NCI-H1436 treated with DMSO at 0.1 percent for 48 hours (cell line): ENCODE results near the gene ESPL1.
A peak's percentile ranks its signal among the peaks of the same experiment; 100 is the strongest.
"Not testable (repeated sequence)": the region's sequence is repeated elsewhere in the genome, so short reads cannot be mapped to it uniquely, and the experiment has no call there.

Source experiments
- DNase-seq: peaks from one replicate; lab custom pipeline; 2025; lab: John Stamatoyannopoulos, UW

ESPL1 gene

DNA sequence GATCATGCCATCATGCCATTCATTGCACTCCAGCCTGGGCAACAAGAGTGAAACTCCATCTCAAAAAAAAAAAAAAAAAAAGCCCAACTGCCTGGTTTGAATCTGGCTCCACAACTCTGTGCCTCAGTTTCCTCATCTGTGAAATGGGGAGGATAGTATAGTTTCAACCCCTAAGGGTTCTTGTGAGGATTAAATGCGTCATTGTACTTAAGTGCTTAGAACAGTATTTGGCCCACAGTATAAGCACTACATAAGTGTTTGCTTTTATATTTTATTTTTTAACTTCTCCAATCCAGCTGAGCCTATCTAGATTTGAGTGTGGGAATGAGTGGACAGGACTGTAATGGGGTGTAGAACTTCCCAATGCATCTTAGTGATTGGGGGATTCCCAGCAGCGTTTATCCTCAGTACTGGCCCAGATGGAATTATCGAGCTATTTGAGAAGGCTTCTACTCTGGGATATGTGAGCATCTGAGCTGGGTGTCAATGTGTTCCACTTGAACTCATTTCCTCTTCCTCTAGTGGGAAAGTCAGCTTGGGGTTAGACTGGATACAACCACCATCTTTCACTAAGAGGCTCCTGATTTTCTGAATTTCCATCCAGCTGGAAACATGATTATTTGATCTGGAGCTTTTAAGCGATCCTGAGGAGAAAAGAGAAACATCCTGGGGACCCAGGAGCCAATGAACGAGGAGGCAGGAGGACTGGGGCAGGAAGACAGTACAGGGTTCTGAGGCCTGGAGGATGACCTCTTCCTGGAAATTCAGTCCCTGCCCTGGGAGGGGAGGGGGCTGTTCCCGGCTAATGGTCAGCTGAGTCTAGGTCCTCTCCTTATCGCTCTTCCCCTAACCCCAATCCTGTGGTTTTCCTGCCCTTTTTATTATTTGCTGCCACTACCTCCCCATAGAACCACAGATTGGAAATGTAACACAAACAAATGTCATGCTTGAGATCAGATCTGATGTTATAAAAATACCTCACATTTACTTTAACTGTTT lies 9.3 kb upstream of the ESPL1 start:
- DNase-seq = no peak

DNA sequence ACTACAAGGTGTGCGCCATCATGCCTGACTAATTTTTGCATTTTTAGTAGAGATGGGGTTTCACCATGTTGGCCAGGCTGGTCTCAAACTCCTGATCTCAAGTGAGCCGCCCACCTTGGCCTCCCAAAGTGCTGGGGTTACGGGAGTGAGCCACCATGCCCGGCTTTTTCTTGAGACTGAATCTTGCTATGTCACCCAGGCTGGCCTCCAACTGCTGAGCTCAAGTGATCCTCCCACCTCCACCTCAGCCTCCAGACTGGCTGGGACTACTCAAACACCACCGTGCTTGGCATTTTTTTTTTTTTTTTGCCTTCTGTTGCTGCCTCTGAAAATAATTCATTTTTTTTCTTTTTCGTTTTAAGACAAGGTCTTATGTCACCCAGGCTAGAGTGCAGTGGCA lies 8.2 kb upstream of the ESPL1 start:
- no peak for DNase-seq

GRCh38 chr12:53265783-53266182 lies 2.3 kb upstream of the ESPL1 start:
- no peak for DNase-seq

- DNase-seq = no peak
Observed at GRCh38 chr12:53267306-53267998, 647 bp upstream of the ESPL1 start.

DNA sequence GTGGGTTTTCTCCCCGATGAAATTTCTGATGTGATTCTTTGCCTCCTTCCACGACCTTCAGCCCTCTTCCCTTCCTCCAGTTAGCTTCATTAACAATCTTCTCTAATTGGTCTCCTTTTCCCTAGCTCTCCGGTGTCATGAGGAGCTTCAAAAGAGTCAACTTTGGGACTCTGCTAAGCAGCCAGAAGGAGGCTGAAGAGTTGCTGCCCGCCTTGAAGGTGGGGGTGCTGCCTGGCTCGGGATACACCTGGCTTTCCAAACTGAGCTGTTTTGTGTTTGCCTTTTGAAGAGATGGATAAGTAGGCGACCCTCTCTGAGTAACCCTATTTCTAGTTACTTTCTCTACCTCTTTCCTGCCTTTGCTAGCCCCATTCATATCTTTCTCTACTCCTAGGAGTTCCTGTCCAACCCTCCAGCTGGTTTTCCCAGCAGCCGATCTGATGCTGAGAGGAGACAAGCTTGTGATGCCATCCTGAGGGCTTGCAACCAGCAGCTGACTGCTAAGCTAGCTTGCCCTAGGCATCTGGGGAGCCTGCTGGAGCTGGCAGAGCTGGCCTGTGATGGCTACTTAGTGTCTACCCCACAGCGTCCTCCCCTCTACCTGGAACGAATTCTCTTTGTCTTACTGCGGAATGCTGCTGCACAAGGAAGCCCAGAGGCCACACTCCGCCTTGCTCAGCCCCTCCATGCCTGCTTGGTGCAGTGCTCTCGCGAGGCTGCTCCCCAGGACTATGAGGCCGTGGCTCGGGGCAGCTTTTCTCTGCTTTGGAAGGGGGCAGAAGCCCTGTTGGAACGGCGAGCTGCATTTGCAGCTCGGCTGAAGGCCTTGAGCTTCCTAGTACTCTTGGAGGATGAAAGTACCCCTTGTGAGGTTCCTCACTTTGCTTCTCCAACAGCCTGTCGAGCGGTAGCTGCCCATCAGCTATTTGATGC lies 797 bp downstream of the ESPL1 start:
- no peak for DNase-seq

DNA sequence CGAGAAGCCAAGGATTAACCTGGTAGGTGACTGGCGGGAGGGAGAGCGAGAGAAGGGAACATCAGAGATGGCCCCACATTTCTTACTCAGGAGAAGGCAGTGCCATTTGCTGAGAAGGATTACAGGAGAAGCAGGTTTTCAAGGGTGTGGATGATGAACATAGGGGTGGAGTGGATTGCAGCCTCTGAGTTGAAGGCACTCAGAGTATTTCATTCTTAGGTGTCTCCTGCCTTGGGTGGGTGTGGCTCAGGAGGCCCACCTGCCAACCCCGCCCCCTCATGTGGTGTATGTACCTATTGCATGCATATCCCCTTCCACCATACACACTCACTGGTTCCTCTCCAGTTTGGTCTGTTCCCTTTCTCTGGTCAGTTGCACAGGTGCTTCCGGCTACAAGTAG lies 6.3 kb downstream of the ESPL1 start:
- no peak for DNase-seq

- DNase-seq = no peak
Observed at GRCh38 chr12:53276511-53276910, 8.4 kb downstream of the ESPL1 start.

- no peak for DNase-seq
Observed at GRCh38 chr12:53277981-53278380, 9.9 kb downstream of the ESPL1 start.

- no peak for DNase-seq
Observed at GRCh38 chr12:53279283-53279869, 11.3 kb downstream of the ESPL1 start.

- no peak for DNase-seq
Observed at GRCh38 chr12:53279888-53280498, 11.9 kb downstream of the ESPL1 start.

GRCh38 chr12:53286448-53286847 lies 18.3 kb downstream of the ESPL1 start:
- DNase-seq = no peak

- no peak for DNase-seq
Observed at GRCh38 chr12:53287741-53288216, 19.7 kb downstream of the ESPL1 start.

- no peak for DNase-seq
Observed at GRCh38 chr12:53288322-53288721, 20.2 kb downstream of the ESPL1 start.

DNA sequence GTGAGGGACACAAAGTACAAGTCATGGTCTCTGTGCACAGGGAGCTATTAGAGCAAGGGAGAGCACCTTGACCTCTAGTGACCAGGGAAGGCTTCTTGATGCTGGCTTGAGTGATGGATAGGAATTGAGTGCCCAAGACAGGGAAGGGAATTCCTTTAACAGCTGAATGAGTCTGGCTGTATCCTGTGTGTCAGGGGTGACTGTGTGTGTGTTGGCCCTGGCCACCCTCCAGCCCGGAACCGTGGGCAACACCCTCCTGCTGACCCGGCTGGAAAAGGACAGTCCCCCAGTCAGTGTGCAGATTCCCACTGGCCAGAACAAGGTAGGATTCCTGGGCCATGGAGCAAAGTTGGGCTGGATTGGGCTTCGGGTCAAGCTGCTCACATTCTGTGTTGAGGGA lies 21.8 kb downstream of the ESPL1 start:
- no peak for DNase-seq

DNA sequence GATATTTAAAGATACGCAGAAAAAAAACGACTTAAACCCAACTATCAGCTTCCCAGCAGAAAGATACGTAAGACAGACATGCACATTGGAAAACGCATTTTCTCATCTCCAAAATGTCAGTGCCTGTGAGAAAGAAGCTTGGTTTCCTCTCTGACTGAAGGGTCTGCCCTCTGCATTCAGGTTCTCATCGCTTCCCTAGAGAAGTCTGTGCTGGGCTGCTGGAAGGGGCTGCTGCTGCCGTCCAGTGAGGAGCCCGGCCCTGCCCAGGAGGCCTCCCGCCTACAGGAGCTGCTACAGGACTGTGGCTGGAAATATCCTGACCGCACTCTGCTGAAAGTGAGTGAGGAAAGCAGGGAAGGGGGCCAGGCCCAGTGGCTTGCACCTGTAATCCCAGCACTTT lies 22.6 kb downstream of the ESPL1 start:
- no peak for DNase-seq

DNA sequence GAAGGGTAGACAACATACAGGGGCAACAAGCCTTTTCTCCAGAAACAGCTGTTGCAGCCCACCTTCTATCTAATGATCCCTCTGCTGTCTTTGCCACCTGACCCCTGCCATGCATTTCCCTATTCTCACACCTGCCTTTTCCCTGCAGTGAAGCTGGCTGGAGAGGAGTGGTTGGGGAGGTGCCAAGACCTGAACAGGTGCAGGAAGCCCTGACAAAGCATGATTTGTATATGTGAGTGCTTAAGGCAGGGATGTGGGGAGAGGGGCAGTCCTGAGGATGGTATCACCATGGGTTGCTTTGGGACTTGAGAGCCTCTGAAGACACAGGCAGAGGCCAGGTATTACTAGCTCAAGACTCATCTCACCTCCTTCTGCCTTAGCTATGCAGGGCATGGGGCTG lies 24.3 kb downstream of the ESPL1 start:
- DNase-seq = no peak

- peak; percentile 14 for DNase-seq
Observed at GRCh38 chr12:53295070-53295890, 27.2 kb downstream of the ESPL1 start, which contains the start of gene PFDN5. Gene PFDN5 (plus strand): TSS chr12:53295542. CDS start chr12:53295568, 26 bp downstream.

DNA sequence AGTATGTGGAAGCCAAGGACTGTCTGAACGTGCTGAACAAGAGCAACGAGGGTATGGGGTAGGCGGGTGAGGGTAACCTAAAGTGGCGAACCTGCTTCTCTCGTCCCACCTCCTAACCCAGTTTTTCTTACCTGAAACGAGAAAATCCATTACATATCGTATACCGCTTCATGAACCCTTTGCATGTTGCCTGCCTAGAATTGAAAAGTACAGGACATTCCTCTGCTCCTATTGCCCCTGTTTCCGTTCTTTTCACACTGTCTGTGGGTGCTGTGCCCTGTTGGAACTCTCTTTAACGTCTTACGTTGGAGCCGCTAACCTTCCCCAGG lies 27.8 kb downstream of the ESPL1 start:
- no peak for DNase-seq

- DNase-seq = not testable (repeated sequence)
Observed at GRCh38 chr12:53297106-53297505, 29.0 kb downstream of the ESPL1 start.

DNA sequence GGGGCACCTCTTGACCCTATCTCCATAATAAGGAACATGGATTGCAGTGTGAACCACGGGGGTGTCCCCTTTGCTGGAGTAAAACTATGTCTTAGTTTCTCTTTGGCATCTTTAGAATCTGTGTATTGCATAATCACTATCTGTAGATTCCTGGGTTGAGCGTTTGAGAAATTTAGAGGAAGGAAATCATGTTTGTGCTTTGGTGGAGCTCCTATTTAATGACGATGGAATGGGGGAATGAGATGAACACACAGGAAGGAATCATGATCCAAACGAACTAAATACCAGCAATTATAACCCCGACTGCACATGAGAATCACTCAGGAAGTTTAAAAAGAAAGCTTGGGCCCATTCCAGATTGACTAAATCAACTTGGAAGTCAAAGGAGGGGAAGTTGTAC lies 30.1 kb downstream of the ESPL1 start:
- DNase-seq = no peak
